Measurements from ENCODE around the gene RNF151. TPM values are rescaled to one million over a fixed set of nuclear protein-coding genes. Genes with fewer than 3 reads are reported as not detected.

Gene RNF151
- total and polyA plus RNA-seq, 2 of the 13 experiments (the other 11 are each of a cell fraction or from before 2014, with no cell fraction given): not detected

DNA sequence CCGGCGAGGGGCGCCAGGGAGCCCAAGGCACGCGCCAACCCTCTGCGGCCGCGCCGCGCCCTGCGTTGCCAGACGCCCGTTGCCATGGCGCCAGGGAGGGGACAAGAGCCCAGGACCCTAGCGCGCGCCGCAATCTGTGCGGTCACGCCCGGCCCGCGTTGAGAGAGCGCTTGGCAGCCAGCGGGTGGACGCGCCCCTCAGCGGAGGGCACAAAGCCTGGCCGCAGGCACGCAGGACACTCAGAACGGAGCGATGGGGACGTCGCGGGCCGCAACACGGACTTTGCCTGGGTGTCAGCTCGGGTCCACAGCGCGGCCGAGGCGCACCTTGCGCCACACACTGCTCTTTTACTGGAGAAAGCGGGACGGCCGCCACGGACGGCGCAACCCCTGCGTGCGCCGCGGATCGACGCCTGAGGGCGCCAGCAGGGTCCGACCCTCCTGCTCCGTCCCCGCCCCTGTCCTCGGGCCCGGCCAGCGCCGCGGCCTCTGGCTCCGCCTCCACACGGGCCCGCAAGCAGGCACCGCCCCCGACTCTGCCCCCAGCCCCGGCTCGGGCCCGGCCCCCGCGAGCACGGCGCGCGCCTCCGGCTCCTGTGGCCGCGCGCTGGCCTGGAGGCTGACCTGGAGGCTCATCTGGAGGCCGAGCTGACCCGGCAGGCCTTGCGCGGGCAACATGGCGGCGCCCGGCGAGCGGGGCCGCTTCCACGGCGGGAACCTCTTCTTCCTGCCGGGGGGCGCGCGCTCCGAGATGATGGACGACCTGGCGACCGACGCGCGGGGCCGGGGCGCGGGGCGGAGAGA lies 17.1 kb downstream of the RNF151 start, which contains the start of gene GFER (continued):
- TF ChIP-seq SSRP1 (CRISPR knock-in tag; IDR thresholded peaks at IDR 0.05) (no peak), CEBPG (CRISPR knock-in tag; IDR thresholded peaks at IDR 0.05) (peak; percentile 4; the same call in 1 of the 2 replicates), ZBTB7B (CRISPR knock-in tag; IDR thresholded peaks at IDR 0.05) (no peak; the same call in 1 of the 2 replicates), ZNF605 (CRISPR knock-in tag; IDR thresholded peaks at IDR 0.05) (peak; percentile 81; the same call in 1 of the 2 replicates), RAD51 (IDR thresholded peaks at IDR 0.05; ENCODE audit: borderline replicate concordance) (no peak), ZEB1 (IDR thresholded peaks at IDR 0.05; ENCODE audit: insufficient replicate concordance, low read depth) (peak; percentile 29), ZNF879 (CRISPR knock-in tag; IDR thresholded peaks at IDR 0.05) (no peak; the same call in 1 of the 2 replicates), NAIF1 (CRISPR knock-in tag; IDR thresholded peaks at IDR 0.05; ENCODE audit: borderline replicate concordance) (peak; percentile 93), TSC22D2 (CRISPR knock-in tag; IDR thresholded peaks at IDR 0.05; ENCODE audit: borderline replicate concordance) (no peak), ZNF343 (CRISPR knock-in tag; IDR thresholded peaks at IDR 0.05) (no peak), ZNF33B (CRISPR knock-in tag; IDR thresholded peaks at IDR 0.05) (no peak), ZNF883 (CRISPR knock-in tag; IDR thresholded peaks at IDR 0.05; ENCODE audit: not compliant biosample characterization) (no peak), CREB1 (IDR thresholded peaks at IDR 0.05) (no peak), CREB1 (CRISPR knock-in tag; IDR thresholded peaks at IDR 0.05) (no peak), ZNF776 (CRISPR knock-in tag; IDR thresholded peaks at IDR 0.05) (0 out of 2 replicates have a peak, but pooled peaks have one; percentile 51)
- TF ChIP-seq, protein P1, sequence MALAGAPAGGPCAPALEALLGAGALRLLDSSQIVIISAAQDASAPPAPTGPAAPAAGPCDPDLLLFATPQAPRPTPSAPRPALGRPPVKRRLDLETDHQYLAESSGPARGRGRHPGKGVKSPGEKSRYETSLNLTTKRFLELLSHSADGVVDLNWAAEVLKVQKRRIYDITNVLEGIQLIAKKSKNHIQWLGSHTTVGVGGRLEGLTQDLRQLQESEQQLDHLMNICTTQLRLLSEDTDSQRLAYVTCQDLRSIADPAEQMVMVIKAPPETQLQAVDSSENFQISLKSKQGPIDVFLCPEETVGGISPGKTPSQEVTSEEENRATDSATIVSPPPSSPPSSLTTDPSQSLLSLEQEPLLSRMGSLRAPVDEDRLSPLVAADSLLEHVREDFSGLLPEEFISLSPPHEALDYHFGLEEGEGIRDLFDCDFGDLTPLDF (CRISPR knock-in tag; IDR thresholded peaks at IDR 0.05): no peak; the same call in 1 of the 2 replicates
- TF ChIP-seq, protein P2, sequence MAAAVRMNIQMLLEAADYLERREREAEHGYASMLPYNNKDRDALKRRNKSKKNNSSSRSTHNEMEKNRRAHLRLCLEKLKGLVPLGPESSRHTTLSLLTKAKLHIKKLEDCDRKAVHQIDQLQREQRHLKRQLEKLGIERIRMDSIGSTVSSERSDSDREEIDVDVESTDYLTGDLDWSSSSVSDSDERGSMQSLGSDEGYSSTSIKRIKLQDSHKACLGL (CRISPR knock-in tag; IDR thresholded peaks at IDR 0.05): peak; percentile 83; the same call in 1 of the 2 replicates
- TF ChIP-seq, protein P3, sequence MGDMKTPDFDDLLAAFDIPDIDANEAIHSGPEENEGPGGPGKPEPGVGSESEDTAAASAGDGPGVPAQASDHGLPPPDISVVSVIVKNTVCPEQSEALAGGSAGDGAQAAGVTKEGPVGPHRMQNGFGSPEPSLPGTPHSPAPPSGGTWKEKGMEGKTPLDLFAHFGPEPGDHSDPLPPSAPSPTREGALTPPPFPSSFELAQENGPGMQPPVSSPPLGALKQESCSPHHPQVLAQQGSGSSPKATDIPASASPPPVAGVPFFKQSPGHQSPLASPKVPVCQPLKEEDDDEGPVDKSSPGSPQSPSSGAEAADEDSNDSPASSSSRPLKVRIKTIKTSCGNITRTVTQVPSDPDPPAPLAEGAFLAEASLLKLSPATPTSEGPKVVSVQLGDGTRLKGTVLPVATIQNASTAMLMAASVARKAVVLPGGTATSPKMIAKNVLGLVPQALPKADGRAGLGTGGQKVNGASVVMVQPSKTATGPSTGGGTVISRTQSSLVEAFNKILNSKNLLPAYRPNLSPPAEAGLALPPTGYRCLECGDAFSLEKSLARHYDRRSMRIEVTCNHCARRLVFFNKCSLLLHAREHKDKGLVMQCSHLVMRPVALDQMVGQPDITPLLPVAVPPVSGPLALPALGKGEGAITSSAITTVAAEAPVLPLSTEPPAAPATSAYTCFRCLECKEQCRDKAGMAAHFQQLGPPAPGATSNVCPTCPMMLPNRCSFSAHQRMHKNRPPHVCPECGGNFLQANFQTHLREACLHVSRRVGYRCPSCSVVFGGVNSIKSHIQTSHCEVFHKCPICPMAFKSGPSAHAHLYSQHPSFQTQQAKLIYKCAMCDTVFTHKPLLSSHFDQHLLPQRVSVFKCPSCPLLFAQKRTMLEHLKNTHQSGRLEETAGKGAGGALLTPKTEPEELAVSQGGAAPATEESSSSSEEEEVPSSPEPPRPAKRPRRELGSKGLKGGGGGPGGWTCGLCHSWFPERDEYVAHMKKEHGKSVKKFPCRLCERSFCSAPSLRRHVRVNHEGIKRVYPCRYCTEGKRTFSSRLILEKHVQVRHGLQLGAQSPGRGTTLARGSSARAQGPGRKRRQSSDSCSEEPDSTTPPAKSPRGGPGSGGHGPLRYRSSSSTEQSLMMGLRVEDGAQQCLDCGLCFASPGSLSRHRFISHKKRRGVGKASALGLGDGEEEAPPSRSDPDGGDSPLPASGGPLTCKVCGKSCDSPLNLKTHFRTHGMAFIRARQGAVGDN (CRISPR knock-in tag; IDR thresholded peaks at IDR 0.05): peak; percentile 81

Measured in HepG2 (cell line).